Natural killer cell (primary cell): ENCODE measurements around the gene VPS4B. TPM values are rescaled to one million over a fixed set of nuclear protein-coding genes. Genes with fewer than 3 reads are reported as not detected.

Source experiments
- ATAC-seq, 3 donors: fragments of 150-1000 bp in 2 of 3; fragments of 200-7000 bp in 1 of 3; cut with Tn5 transposase; 1 replicate in 1 of 3; 2 replicates in 2 of 3; pipeline ENCODE4 v1.10.0; 2021; ENCODE audit warnings: mild to moderate bottlenecking in 2 of 3, moderate library complexity in 2 of 3
- DNase-seq, 2 donors: peaks; one replicate each; pipeline versions ENCODE4 v3.0.0 to v3.0.0-alpha.2; 2013 to 2021; ENCODE audit warnings: mixed read lengths in 1 of 2
- H3K27ac ChIP-seq: one replicate; pipeline ENCODE4 v1.5.1; 2013; ENCODE audit warnings: mild to moderate bottlenecking, low read length
- H3K27me3 ChIP-seq: one replicate; pipeline ENCODE4 v1.6.1; 2013; ENCODE audit warnings: low read length; ENCODE audit not compliant: control insufficient read depth, insufficient read depth
- H3K36me3 ChIP-seq: one replicate; pipeline ENCODE4 v1.6.1; 2013; ENCODE audit warnings: low read length; ENCODE audit not compliant: control insufficient read depth, insufficient read depth
- H3K4me1 ChIP-seq: one replicate; pipeline ENCODE4 v1.6.1; 2013; ENCODE audit warnings: low read length; ENCODE audit not compliant: control insufficient read depth, insufficient read depth
- H3K4me3 ChIP-seq: one replicate; pipeline ENCODE4 v1.5.1; 2013; ENCODE audit warnings: low read length
- H3K9me3 ChIP-seq: one replicate; pipeline ENCODE4 v1.6.1; 2013; ENCODE audit warnings: low read length; ENCODE audit not compliant: control insufficient read depth, insufficient read depth
- H3K27ac Mint-ChIP-seq, 2 donors: one replicate each; pipeline ENCODE4 v1.8.0; 2022; ENCODE audit warnings: mild to moderate bottlenecking in 2 of 2, mixed read lengths in 2 of 2, moderate library complexity in 1 of 2
- H3K27me3 Mint-ChIP-seq, 2 donors: one replicate each; pipeline ENCODE4 v1.8.0; 2022; ENCODE audit warnings: low read depth in 2 of 2, mixed read lengths in 2 of 2
- H3K36me3 Mint-ChIP-seq: one replicate; pipeline ENCODE4 v1.8.0; 2022; ENCODE audit warnings: mixed read lengths
- H3K4me1 Mint-ChIP-seq, 2 donors: one replicate each; pipeline ENCODE4 v1.8.0; 2022; ENCODE audit warnings: mixed read lengths in 2 of 2
- H3K4me3 Mint-ChIP-seq: one replicate; pipeline ENCODE4 v1.8.0; 2022; ENCODE audit warnings: mild to moderate bottlenecking, moderate library complexity, mixed read lengths
- H3K9me3 Mint-ChIP-seq, 2 donors: one replicate each; pipeline ENCODE4 v1.8.0; 2022; ENCODE audit warnings: mixed read lengths in 2 of 2
- CTCF ChIP-seq: fragments of 200-600 bp; IDR thresholded peaks from one replicate; pipeline ENCODE4 v1.8.0; 2022; ENCODE audit warnings: antibody characterized with exemption
- WGBS: methylation state at CpG from one replicate; pipeline ENCODE4 v1.1.7; 2013; ENCODE audit warnings: missing lambda C conversion rate; ENCODE audit not compliant: insufficient coverage; 5-methylcytosine and 5-hydroxymethylcytosine counted together
- intact Hi-C: fragments of 100-400 bp; cut with micrococcal nuclease; formaldehyde crosslinking; loops from one replicate; pipeline ENCODE4 v1.14.2; 2022
- total RNA-seq, 4 donors: library from RNA; stranded (reverse); fragments of 120-200 nt in 1 of 4; gene quantifications; one replicate each; pipeline versions ENCODE4 v1.2.3 to v1.2.4, GENCODE V29; 2013 to 2022

The VPS4B gene
- total RNA-seq, 3 donors from 2014 or later (not counting 1 experiment from before 2014, with no cell fraction given), result 101 to 128 (median 107) TPM

GRCh38 chr18:63382843-63383242 lies 39.4 kb downstream of the VPS4B start:
- Histone ChIP-seq H3K4me3 (no peak overlapping the region), H3K36me3 (no peaks in the 10 kb centered on the region), H3K27me3 (no peaks in the 10 kb centered on the region), H3K4me1 (no peaks in the 10 kb centered on the region), H3K9me3 (no peaks in the 10 kb centered on the region), H3K27ac (no peak overlapping the region)
- no peak for ATAC-seq
- Mint-ChIP-seq H3K36me3 (peaks cover 7% of the 10 kb centered on the region), H3K27me3 (no peaks in the 10 kb centered on the region), H3K4me3 (no peak overlapping the region), H3K9me3 (no peaks in the 10 kb centered on the region), H3K4me1 (peaks cover 7 to 9% of the 10 kb centered on the region in 2 donors), H3K27ac (no peak overlapping the region)
- intact Hi-C loops, result no loop called here
- no peak for DNase-seq
- whole genome bisulfite sequencing, result 81% methylated on average over 3 of the region's 3 CpGs
- TF ChIP-seq CTCF, result no peak

GRCh38 chr18:63379639-63379962 lies 42.7 kb downstream of the VPS4B start:
- Histone ChIP-seq H3K27me3 (no peaks in the 10 kb centered on the region), H3K4me3 (no peak overlapping the region), H3K27ac (no peak overlapping the region), H3K9me3 (peaks cover 3% of the 10 kb centered on the region), H3K36me3 (no peaks in the 10 kb centered on the region), H3K4me1 (no peaks in the 10 kb centered on the region)
- intact Hi-C loops, result no loop called here
- H3K4me3 Mint-ChIP-seq, result no peak overlapping the region
- no peak overlapping the region for H3K27ac Mint-ChIP-seq
- peaks cover 0 to 3% of the 10 kb centered on the region in 2 donors for H3K9me3 Mint-ChIP-seq
- peaks cover 7% of the 10 kb centered on the region for H3K36me3 Mint-ChIP-seq
- 92% methylated on average over 2 of the region's 2 CpGs for WGBS
- no peaks in the 10 kb centered on the region for H3K27me3 Mint-ChIP-seq
- peaks cover 7 to 9% of the 10 kb centered on the region in 2 donors for H3K4me1 Mint-ChIP-seq
- TF ChIP-seq CTCF, result no peak
- ATAC-seq (no peak), DNase-seq (no peak)

- Mint-ChIP-seq H3K4me1 (peaks cover 7 to 9% of the 10 kb centered on the region in 2 donors), H3K9me3 (peaks cover 0 to 3% of the 10 kb centered on the region in 2 donors), H3K27ac (no peak overlapping the region), H3K36me3 (peaks cover 7% of the 10 kb centered on the region), H3K4me3 (no peak overlapping the region), H3K27me3 (no peaks in the 10 kb centered on the region)
- Histone ChIP-seq H3K9me3 (peaks cover 3% of the 10 kb centered on the region), H3K4me1 (no peaks in the 10 kb centered on the region), H3K4me3 (no peak overlapping the region), H3K36me3 (no peaks in the 10 kb centered on the region), H3K27me3 (no peaks in the 10 kb centered on the region), H3K27ac (no peak overlapping the region)
- intact Hi-C loops, result no loop called here
- no peak for DNase-seq
- TF ChIP-seq CTCF, result no peak
- ATAC-seq, result no peak
- 83% methylated on average over 3 of the region's 4 CpGs for WGBS
Observed at GRCh38 chr18:63378919-63379638, 43.2 kb downstream of the VPS4B start.
